ENCODE data around the gene HECW1.

GRCh38 chr7:43462836-43463235, 350.4 kb downstream of the HECW1 start:
- TF ChIP-seq POLR2AphosphoS5 (IDR thresholded peaks at IDR 0.05; ENCODE audit: borderline replicate concordance, low read depth, low read length): no peak
- TF ChIP-seq EZH2 (IDR thresholded peaks at IDR 0.05): no peak
- TF ChIP-seq FOXP2 (optimal IDR thresholded peaks at IDR 0.05; ENCODE audit: control extremely low read depth, extremely low read length, insufficient read depth): no peak

Data from SK-N-MC (cell line).